RWPE2 (cell line): ENCODE measurements around the gene PLCB1.

Experiments
- ATAC-seq: fragments of 200-7000 bp; cut with Tn5 transposase; 3 replicates; pipeline ENCODE4 v1.9.1; 2021; ENCODE audit warnings: low read depth
- DNase-seq: peaks from one replicate; pipeline ENCODE4 v3.0.0-alpha.2; 2020; ENCODE audit warnings: low spot score
- H3K27ac ChIP-seq: fragments of 450-650 bp; 2 replicates; pipeline ENCODE4 v1.5.1; 2017; ENCODE audit warnings: mild to moderate bottlenecking; ENCODE audit not compliant: poor library complexity, severe bottlenecking
- H3K27me3 ChIP-seq: fragments of 250-450 bp; sonication (Bioruptor Pico); 2 replicates; pipeline ENCODE4 v1.5.1; 2021; ENCODE audit warnings: mild to moderate bottlenecking, moderate library complexity; ENCODE audit not compliant: insufficient read depth, poor library complexity, severe bottlenecking
- H3K36me3 ChIP-seq: fragments of 250-450 bp; sonication (Bioruptor Pico); 2 replicates; pipeline ENCODE4 v1.5.1; 2020; ENCODE audit warnings: low read depth, mild to moderate bottlenecking, moderate library complexity
- H3K4me1 ChIP-seq: fragments of 250-450 bp; sonication (Bioruptor Pico); 2 replicates; pipeline ENCODE4 v1.5.1; 2021; ENCODE audit warnings: mild to moderate bottlenecking, moderate library complexity; ENCODE audit not compliant: insufficient read depth, poor library complexity, severe bottlenecking
- H3K4me3 ChIP-seq: fragments of 250-450 bp; sonication (Bioruptor Pico); 2 replicates; pipeline ENCODE4 v1.5.1; 2021; ENCODE audit warnings: mild to moderate bottlenecking, moderate library complexity; ENCODE audit not compliant: severe bottlenecking
- H3K9me3 ChIP-seq: fragments of 250-450 bp; sonication (Bioruptor Pico); 2 replicates; pipeline ENCODE4 v1.5.1; 2021; ENCODE audit warnings: mild to moderate bottlenecking, moderate library complexity; ENCODE audit not compliant: severe bottlenecking
- CTCF ChIP-seq: fragments of 450-650 bp; IDR thresholded peaks from one replicate; pipeline ENCODE4 v1.5.1; 2017; ENCODE audit warnings: mild to moderate bottlenecking, moderate library complexity; ENCODE audit not compliant: poor library complexity, severe bottlenecking

PLCB1 gene

GRCh38 chr20:8504030-8504429, 372.0 kb downstream of the PLCB1 start:
- Histone ChIP-seq H3K27ac (no peak overlapping the region), H3K4me1 (no peaks in the 10 kb centered on the region), H3K27me3 (no peaks in the 10 kb centered on the region), H3K9me3 (no peaks in the 10 kb centered on the region), H3K36me3 (no peaks in the 10 kb centered on the region), H3K4me3 (no peak overlapping the region)
- ATAC-seq (no peak), DNase-seq (no peak)
- TF ChIP-seq CTCF: no peak

GRCh38 chr20:8505476-8506200, 373.6 kb downstream of the PLCB1 start:
- TF ChIP-seq CTCF: no peak
- Histone ChIP-seq H3K9me3 (no peaks in the 10 kb centered on the region), H3K27me3 (no peaks in the 10 kb centered on the region), H3K27ac (no peak overlapping the region), H3K36me3 (no peaks in the 10 kb centered on the region), H3K4me1 (no peaks in the 10 kb centered on the region), H3K4me3 (no peak overlapping the region)
- DNase-seq: no peak
- no peak for ATAC-seq

GRCh38 chr20:8507231-8507630, 375.2 kb downstream of the PLCB1 start:
- Histone ChIP-seq H3K36me3 (no peaks in the 10 kb centered on the region), H3K27me3 (no peaks in the 10 kb centered on the region), H3K4me1 (no peaks in the 10 kb centered on the region), H3K4me3 (no peak overlapping the region), H3K27ac (no peak overlapping the region), H3K9me3 (no peaks in the 10 kb centered on the region)
- no peak for TF ChIP-seq CTCF
- ATAC-seq (no peak), DNase-seq (no peak)

GRCh38 chr20:8509809-8510208, 377.7 kb downstream of the PLCB1 start:
- H3K27me3 ChIP-seq: no peaks in the 10 kb centered on the region
- no peak for DNase-seq
- ATAC-seq: no peak
- TF ChIP-seq CTCF: no peak
- no peak overlapping the region for H3K4me3 ChIP-seq
- H3K9me3 ChIP-seq: no peaks in the 10 kb centered on the region
- no peaks in the 10 kb centered on the region for H3K36me3 ChIP-seq
- no peak overlapping the region for H3K27ac ChIP-seq
- H3K4me1 ChIP-seq: no peaks in the 10 kb centered on the region

GRCh38 chr20:8510808-8511207, 378.7 kb downstream of the PLCB1 start:
- no peak for ATAC-seq
- DNase-seq: no peak
- Histone ChIP-seq H3K4me1 (no peaks in the 10 kb centered on the region), H3K36me3 (no peaks in the 10 kb centered on the region), H3K9me3 (no peaks in the 10 kb centered on the region), H3K27me3 (no peaks in the 10 kb centered on the region), H3K4me3 (no peak overlapping the region), H3K27ac (no peak overlapping the region)
- no peak for TF ChIP-seq CTCF
